Stromal cell of bone marrow (primary cell): ENCODE data around the gene PMM1.

Experiments
- DNase-seq: peaks from one replicate; pipeline ENCODE4 v3.0.0-alpha.2; 2012; ENCODE audit warnings: low read depth

Gene PMM1

DNA sequence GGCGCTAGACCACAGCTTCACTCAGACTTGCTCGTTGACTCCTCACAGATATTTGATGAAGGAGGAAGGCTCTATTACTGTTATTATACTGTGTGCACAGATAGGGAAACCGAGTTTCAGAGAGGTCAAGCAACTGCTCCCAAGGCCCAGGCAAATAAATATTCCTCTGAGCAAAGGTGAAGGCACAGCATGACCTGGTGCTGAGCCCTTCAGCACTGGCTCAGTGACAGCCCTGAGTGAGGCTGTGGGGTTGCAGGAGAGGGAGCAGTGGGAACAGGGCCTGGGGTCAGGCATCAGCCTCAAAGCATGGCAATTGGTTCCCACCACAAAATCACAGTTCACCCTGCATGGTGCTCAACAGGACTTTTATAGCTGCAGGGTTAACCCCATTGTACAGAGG is 52.4 kb downstream of the PMM1 start:
- DNase-seq, result no peak

DNA sequence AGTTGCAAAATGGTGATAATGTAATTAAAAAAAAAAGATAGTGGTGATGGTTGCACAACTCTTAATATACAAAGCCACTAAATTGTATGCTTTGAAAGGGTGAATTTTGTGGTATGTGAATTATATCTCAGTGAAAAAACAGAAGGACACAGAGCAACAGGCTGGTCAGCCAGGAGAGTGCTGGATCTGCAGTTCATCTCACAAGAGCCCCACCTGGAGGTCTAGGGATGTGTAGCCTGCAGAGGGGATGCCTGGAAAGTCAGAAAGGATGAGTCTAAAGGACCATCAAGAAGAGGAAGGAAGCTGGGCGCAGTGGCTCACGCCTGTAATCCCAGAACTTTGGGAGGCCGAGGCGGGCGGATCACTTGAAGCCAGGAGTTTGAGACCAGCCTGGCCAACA is 54.4 kb downstream of the PMM1 start:
- no peak for DNase-seq

GRCh38 chr22:41534219-41534618 is 55.4 kb downstream of the PMM1 start:
- no peak for DNase-seq

GRCh38 chr22:41532908-41533825 is 56.5 kb downstream of the PMM1 start:
- DNase-seq, result no peak

DNA sequence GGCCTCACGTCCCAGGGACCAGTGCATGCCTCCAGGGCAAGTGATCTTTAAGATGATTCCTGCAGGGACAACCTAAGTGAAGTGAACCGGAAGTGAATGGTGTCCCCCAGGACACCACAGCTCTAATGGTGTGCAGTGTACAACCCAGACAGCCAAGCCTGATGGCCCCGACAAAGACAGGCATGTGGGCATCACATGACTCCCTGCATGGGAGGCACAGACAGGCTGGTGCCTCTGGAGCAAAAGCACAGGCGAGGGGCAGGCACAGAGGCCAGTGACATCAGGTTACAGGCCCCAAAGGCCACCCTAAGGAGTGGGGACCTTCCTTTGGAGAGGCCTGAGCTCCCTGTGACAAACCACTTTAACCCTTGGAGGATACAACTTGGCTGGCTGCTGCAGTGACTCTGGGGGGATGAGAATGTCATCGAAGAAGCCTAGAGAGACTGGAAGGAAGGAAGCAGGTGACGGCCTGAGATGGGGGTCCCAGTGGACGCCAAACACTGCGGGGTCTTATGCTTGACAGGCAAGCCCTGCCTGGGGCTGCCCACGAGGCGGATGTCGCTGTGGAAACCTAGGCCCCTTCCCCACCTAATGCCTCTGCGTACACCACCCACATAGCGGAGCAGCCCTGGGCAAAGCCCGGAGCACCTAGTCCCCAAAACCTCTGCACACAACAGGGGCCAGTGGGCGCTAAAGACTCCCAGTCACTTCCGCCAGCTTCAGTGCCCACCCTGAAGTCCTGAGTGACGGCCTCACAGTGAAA is 57.7 kb downstream of the PMM1 start:
- no peak for DNase-seq

- DNase-seq, result no peak
Measured at GRCh38 chr22:41530890-41531714, 58.5 kb downstream of the PMM1 start.

GRCh38 chr22:41528938-41529561 is 60.6 kb downstream of the PMM1 start:
- no peak for DNase-seq

DNA sequence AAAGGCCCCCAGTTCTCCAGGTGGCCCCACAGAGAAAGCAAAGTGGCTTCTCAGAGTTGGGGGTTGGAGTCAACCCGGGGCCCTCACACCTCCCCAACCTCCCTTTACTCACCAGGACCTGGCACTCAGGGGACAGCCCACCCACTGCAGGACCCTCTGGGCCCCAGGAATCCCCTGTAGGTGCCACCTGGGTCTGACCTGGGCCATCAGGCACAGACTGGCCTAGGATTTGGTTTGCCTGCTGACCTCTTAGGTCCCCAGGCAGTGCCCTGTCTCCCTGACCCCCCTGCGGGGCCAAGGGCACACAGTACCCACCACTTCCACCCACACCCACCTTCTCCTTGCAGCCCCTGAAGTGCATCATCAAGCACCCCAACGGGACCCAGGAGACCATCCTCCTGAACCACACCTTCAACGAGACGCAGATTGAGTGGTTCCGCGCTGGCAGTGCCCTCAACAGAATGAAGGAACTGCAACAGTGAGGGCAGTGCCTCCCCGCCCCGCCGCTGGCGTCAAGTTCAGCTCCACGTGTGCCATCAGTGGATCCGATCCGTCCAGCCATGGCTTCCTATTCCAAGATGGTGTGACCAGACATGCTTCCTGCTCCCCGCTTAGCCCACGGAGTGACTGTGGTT is 61.4 kb downstream of the PMM1 start:
- no peak for DNase-seq
